GM19023 (cell line): ENCODE data around the gene COL27A1.
"Not testable (repeated sequence)": the region's sequence is repeated elsewhere in the genome, so short reads cannot be mapped to it uniquely, and the experiment has no call there.

ENCODE experiments used
- ATAC-seq: cut with Tn5 transposase; IDR thresholded peaks from one replicate; pipeline ENCODE4 v1.9.1; 2021; ENCODE audit warnings: mild to moderate bottlenecking, moderate library complexity; ENCODE audit not compliant: unreplicated experiment

Gene COL27A1

GRCh38 chr9:114180696-114181606 is 25.6 kb downstream of the COL27A1 start:
- ATAC-seq, result no peak

- no peak for ATAC-seq
These were observed 26.5 kb downstream of the COL27A1 start for GRCh38 chr9:114181607-114182409.

GRCh38 chr9:114183006-114183405 is 27.7 kb downstream of the COL27A1 start:
- no peak for ATAC-seq

- no peak for ATAC-seq
These were observed 28.7 kb downstream of the COL27A1 start for GRCh38 chr9:114184071-114184470.

- no peak for ATAC-seq
These were observed 29.5 kb downstream of the COL27A1 start for GRCh38 chr9:114184866-114185265.

GRCh38 chr9:114185570-114186490 is 30.5 kb downstream of the COL27A1 start:
- ATAC-seq, result no peak

GRCh38 chr9:114186605-114187289 is 31.4 kb downstream of the COL27A1 start:
- no peak for ATAC-seq

GRCh38 chr9:114187827-114188226 is 32.5 kb downstream of the COL27A1 start:
- ATAC-seq, result no peak

- ATAC-seq, result no peak
These were observed 34.7 kb downstream of the COL27A1 start for GRCh38 chr9:114189823-114190562.

GRCh38 chr9:114190563-114190905 is 35.2 kb downstream of the COL27A1 start:
- ATAC-seq, result no peak

- not testable (repeated sequence) for ATAC-seq
These were observed 36.1 kb downstream of the COL27A1 start for GRCh38 chr9:114191402-114191801.

- ATAC-seq, result no peak
These were observed 37.2 kb downstream of the COL27A1 start for GRCh38 chr9:114192539-114192938.

GRCh38 chr9:114193090-114193489 is 37.8 kb downstream of the COL27A1 start:
- no peak for ATAC-seq

GRCh38 chr9:114196117-114196516 is 40.8 kb downstream of the COL27A1 start:
- no peak for ATAC-seq

GRCh38 chr9:114196979-114197622 is 41.8 kb downstream of the COL27A1 start:
- no peak for ATAC-seq

GRCh38 chr9:114198249-114199040 is 43.1 kb downstream of the COL27A1 start:
- ATAC-seq, result no peak

- ATAC-seq, result no peak
These were observed 45.5 kb downstream of the COL27A1 start for GRCh38 chr9:114200721-114201300.

- ATAC-seq, result no peak
These were observed 47.1 kb downstream of the COL27A1 start for GRCh38 chr9:114202396-114202795.
